NCI-H146 treated with DMSO at 0.1 percent for 48 hours (cell line): ENCODE results near the gene LYPD6.

Source experiments
- DNase-seq: peaks from one replicate; lab custom pipeline; 2025; ENCODE audit not compliant: unreplicated experiment; lab: John Stamatoyannopoulos, UW

LYPD6 gene

GRCh38 chr2:149346272-149346671 lies 15.9 kb downstream of the LYPD6 start:
- no peak for DNase-seq

GRCh38 chr2:149348291-149348690 lies 17.9 kb downstream of the LYPD6 start:
- no peak for DNase-seq

- no peak for DNase-seq
Measured at GRCh38 chr2:149353421-149353820, 23.0 kb downstream of the LYPD6 start.

DNA sequence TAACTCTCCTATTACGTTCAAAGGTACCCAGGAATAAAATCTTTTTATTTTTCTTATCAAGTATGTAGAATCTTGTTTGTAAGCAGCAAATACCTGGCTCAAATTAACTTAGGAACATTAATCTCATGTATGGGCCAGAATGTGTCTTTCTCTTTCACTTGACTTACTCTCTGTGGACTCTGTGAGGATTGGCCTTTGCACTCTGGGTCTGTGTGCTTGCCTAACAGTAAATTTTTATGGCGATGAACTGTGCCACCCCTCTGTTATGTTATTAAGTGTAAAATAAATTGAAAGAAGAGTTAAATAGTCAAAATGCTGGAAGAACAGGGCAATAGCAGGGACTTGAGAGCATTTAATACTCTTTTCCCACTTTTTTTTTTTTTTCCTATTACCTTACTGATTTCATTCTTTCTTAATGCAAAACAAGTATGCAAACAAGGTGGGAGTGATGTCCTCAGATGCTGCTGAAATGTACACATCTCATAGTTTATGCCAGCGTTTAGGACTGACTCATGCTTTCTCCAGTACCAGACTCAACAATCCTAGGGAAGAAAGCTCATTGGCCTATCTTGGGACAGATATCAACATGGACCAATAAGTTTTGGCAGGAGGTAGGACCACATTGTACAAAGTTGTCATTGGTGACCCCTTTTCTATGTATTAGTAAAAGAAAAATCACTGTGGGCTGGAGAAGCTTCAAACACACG lies 25.5 kb downstream of the LYPD6 start:
- no peak for DNase-seq

GRCh38 chr2:149357058-149357457 lies 26.7 kb downstream of the LYPD6 start:
- no peak for DNase-seq

GRCh38 chr2:149360106-149360505 lies 29.7 kb downstream of the LYPD6 start:
- no peak for DNase-seq

DNA sequence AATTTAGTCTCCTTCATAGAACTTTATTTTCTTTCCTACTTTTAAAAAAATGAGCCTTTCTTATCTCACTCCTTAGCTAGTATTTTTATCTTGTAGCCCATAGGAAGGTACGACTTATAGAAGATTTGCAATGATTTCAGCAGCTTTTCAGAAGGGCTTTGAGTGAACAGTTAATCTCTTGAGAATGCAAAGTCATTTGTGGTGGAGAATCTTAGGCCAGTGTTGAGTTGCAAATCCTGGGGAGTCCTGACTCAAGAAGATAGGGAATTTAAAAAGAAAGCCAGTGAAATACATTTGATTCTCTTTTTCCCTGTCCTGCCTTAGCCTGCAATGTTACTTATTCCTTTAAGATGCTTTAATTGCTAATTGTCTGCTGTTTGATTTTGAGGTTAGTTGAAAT lies 33.6 kb downstream of the LYPD6 start:
- DNase-seq: no peak

- DNase-seq: no peak
Measured at GRCh38 chr2:149364839-149365238, 34.5 kb downstream of the LYPD6 start.

DNA sequence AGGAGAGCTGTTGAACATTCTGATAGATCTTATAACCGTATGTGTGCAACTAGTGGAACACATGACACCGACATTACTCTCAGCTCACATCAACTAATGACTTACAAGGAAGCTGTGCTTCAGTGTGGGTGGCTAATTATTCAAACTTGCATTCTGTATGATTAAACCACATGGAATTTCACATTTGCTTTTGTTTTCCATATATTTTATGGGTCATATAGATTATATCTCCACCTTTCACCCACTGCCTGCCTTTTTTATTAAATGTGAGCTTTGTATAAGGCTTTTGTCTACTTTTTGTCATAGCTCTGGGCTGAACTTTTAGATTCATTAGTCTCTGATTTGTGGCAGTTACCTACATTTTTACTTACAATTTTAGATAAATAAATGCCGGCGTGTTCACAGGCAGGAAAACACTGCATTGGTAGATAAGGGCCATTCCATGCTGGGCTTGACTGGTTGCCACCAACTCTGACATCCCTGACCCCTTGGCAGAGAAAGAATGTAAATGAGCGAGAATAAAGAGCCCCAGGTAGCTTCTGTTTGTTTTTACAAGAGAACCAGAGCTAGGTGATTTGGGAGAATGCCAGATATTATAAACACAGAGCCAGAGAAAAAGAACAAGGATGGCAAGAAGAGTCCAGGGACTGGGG lies 35.7 kb downstream of the LYPD6 start:
- peak; percentile 10 for DNase-seq

- DNase-seq: no peak
Measured at GRCh38 chr2:149370061-149370775, 39.8 kb downstream of the LYPD6 start.

DNA sequence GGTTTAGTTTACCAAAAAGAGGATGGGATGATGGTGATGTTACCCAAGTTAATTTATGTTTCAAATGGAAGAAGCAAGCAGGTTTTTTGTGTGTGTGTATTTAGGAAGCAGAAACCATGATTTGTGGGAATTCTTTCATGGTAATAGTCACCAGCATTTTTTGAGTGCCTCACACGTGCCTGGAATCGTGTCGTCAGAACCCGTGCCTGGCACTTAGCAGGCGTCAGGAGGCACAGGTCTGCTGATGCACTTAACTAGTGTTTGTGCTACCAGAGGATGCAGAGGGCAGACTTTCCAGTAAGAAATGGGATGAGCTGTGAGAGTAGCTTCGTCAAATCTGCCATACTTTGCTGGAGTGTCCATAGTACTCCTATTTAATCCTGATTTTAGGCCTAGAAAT lies 41.1 kb downstream of the LYPD6 start:
- DNase-seq: no peak

DNA sequence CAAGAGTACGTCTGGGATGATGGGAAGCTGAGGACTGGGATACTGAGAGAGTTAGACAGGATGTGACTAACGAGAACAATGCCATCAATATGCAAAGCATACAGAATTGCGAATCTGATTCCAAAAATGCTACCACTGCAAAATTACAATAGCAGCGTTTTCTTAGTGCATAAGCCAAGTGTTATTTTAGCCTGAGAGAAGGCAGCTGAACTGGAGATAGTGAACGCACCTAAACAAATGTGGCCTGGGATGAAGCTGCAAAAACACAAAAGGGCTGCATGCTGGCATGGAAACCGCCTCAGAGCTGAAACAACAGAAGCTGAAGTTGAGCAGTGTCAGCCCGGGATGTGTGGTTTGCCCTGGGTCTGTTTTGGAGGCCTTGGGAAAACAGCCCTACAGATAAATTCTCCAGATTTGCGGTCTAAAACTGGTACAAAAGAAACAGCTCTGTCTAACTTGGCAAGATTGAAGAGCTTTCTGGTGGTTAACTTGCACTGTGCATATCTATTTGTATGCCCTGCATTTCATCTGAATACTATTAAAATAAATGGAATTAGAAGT lies 45.5 kb downstream of the LYPD6 start:
- no peak for DNase-seq

DNA sequence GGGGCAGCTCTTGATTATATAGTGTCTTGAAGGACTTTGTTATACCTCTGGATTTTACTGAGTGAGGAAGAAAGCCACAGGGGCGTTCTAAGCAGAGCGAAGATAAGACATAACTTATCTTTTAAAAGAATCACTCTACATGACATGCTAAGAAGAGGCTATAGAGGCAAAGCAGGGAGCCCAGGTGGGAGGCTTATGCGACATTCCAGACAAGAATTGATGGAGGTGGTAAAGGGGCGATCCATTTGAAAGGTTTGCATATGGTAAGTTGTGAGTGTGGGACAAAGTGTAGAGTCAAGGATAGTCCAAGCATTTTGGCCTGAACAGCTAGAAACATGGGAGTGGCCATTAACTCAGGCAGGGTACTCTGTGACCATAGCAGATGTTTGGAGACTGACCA lies 49.8 kb downstream of the LYPD6 start:
- DNase-seq: no peak

DNA sequence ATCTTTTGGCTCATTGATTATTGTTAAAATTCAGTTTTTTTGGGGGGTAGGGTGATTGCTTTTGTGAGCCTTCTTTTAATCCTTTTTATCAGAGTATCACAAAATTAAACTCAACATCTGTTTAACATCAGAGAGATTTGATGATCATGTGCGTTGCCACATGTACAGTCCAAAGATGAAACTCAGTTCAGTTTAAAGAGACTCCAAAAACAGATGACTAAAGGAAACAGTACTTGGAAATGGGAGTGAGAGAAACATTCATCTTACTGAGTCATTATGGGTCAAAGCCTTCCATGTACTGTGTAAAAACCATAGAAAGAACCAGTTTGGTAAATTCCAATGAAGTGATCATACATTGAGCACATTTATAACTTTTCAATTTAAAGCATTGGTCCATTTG lies 53.0 kb downstream of the LYPD6 start:
- no peak for DNase-seq

DNA sequence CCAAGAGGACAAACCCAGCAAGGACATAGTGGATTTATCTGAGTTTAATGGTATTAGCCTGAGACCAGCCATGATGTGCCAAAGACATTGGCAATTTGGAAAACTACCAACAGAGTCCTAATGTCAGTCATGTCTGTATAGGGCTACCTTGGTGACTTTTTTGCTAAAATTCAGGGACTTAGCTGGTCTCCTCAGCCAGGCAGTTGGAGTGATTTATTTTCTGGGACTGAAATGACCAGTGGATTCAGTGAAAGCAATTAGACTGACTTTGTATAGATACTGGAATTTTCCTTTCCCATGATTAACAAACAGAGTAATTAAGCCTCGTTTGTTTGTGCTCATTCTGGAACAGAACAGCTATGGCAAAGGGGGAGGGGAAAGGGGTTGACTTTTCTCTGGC lies 55.0 kb downstream of the LYPD6 start:
- no peak for DNase-seq

GRCh38 chr2:149387411-149387810 lies 57.0 kb downstream of the LYPD6 start:
- DNase-seq: no peak

GRCh38 chr2:149388120-149388816 lies 57.9 kb downstream of the LYPD6 start:
- no peak for DNase-seq

GRCh38 chr2:149389506-149390167 lies 59.2 kb downstream of the LYPD6 start:
- DNase-seq: no peak

DNA sequence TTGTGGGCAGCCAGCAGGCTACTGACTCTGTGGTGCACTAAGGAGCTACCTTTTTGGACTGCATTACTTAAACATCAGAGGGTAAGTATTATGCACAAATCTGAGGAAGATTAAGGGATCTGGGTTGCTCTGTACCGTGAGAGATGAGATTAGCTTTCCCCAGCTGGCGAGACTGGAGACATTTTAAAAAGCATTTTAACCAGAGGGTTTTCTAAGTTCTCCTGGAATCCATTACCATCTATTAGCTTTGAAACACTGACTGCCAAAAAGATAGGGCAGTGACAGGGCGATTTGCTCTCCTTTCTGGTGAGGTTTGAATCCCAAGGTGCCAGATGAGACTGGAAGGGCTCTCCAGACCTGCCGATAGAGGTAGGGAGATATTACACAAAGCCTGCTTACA lies 63.2 kb downstream of the LYPD6 start:
- DNase-seq: no peak

GRCh38 chr2:149394864-149395263 lies 64.5 kb downstream of the LYPD6 start:
- no peak for DNase-seq
